ENCODE results near the gene MCM7.

DNA sequence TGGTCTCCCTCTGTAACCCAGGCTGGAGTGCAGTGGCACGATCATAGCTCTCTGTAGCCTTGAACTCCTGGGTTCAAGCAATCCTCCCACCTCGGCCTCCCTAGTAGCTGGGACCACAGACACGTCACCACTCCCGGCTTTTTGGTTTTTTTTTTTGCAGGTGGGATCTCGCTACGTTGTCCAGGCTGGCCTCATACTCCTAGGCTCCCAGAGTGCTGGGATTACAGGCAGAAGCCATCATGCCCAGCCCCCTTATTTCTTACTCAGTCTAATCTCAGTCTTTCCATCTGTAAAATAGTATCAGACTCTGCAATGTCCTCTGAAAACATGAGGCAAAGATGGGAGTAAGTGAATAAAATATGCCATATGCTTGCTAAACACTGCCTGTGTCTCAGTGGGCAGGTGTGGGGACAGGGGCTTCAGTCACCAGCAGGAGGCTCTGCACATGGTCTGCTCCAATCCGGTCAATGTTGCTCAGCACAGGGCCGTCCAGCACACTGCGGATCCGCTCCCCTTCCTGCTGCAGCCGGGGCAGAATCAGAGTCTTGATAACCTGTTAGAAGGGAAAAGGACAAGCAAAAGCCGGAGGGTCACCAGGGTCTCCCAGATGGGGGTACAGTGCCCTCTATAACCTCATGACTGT is 8.4 kb upstream of the MCM7 start:
- TF ChIP-seq, protein P1, sequence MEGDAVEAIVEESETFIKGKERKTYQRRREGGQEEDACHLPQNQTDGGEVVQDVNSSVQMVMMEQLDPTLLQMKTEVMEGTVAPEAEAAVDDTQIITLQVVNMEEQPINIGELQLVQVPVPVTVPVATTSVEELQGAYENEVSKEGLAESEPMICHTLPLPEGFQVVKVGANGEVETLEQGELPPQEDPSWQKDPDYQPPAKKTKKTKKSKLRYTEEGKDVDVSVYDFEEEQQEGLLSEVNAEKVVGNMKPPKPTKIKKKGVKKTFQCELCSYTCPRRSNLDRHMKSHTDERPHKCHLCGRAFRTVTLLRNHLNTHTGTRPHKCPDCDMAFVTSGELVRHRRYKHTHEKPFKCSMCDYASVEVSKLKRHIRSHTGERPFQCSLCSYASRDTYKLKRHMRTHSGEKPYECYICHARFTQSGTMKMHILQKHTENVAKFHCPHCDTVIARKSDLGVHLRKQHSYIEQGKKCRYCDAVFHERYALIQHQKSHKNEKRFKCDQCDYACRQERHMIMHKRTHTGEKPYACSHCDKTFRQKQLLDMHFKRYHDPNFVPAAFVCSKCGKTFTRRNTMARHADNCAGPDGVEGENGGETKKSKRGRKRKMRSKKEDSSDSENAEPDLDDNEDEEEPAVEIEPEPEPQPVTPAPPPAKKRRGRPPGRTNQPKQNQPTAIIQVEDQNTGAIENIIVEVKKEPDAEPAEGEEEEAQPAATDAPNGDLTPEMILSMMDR (IDR thresholded peaks at IDR 0.05 in 2 of 3, conservative IDR thresholded peaks at IDR 0.05 in 1 of 3; ENCODE audit: borderline replicate concordance in 1 of 3, insufficient read depth in 1 of 3, low read depth in 2 of 3, low read length in 2 of 3): peak in 2 of 3 experiments; percentile 24 to 31; a peak in 2 of 6 replicates
- TF ChIP-seq EGR1 (IDR thresholded peaks at IDR 0.05; ENCODE audit: low read depth) (no peak), POLR2AphosphoS5 (IDR thresholded peaks at IDR 0.05; ENCODE audit: low read depth, low read length) (no peak), SIN3A (IDR thresholded peaks at IDR 0.05; ENCODE audit: low read depth) (no peak)
- TF ChIP-seq, protein P2, sequence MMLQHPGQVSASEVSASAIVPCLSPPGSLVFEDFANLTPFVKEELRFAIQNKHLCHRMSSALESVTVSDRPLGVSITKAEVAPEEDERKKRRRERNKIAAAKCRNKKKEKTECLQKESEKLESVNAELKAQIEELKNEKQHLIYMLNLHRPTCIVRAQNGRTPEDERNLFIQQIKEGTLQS (IDR thresholded peaks at IDR 0.05): no peak
- TF ChIP-seq, protein P3, sequence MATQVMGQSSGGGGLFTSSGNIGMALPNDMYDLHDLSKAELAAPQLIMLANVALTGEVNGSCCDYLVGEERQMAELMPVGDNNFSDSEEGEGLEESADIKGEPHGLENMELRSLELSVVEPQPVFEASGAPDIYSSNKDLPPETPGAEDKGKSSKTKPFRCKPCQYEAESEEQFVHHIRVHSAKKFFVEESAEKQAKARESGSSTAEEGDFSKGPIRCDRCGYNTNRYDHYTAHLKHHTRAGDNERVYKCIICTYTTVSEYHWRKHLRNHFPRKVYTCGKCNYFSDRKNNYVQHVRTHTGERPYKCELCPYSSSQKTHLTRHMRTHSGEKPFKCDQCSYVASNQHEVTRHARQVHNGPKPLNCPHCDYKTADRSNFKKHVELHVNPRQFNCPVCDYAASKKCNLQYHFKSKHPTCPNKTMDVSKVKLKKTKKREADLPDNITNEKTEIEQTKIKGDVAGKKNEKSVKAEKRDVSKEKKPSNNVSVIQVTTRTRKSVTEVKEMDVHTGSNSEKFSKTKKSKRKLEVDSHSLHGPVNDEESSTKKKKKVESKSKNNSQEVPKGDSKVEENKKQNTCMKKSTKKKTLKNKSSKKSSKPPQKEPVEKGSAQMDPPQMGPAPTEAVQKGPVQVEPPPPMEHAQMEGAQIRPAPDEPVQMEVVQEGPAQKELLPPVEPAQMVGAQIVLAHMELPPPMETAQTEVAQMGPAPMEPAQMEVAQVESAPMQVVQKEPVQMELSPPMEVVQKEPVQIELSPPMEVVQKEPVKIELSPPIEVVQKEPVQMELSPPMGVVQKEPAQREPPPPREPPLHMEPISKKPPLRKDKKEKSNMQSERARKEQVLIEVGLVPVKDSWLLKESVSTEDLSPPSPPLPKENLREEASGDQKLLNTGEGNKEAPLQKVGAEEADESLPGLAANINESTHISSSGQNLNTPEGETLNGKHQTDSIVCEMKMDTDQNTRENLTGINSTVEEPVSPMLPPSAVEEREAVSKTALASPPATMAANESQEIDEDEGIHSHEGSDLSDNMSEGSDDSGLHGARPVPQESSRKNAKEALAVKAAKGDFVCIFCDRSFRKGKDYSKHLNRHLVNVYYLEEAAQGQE (IDR thresholded peaks at IDR 0.05; ENCODE audit: low read depth): no peak

All from HCT116 (cell line).